B cell (primary cell): ENCODE measurements around the gene RASGRP4. TPM values are rescaled to one million over a fixed set of nuclear protein-coding genes. Genes with fewer than 3 reads are reported as not detected.

Experiments
- ATAC-seq: fragments of 200-7000 bp; cut with Tn5 transposase; one replicate; pipeline ENCODE4 v1.10.0; 2021; ENCODE audit warnings: low read depth, mild to moderate bottlenecking, moderate number of reproducible peaks, moderate library complexity
- CTCF ChIA-PET: fragments of 350-600 bp; sonication (Branson Sonifier 250); formaldehyde crosslinking; loops from one replicate; lab custom pipeline; 2021; ENCODE audit warnings: antibody characterized with exemption, inconsistent platforms; lab: Charles Lee
- POLR2A ChIA-PET: fragments of 350-600 bp; sonication (Branson Sonifier 250); formaldehyde crosslinking; loops from one replicate; lab custom pipeline; 2021; ENCODE audit warnings: antibody characterized with exemption; lab: Charles Lee
- DNase-seq: peaks from one replicate; pipeline ENCODE4 v3.0.0; 2013
- H2AFZ ChIP-seq: 2 replicates; pipeline ENCODE4 v1.6.1; 2012; ENCODE audit warnings: mild to moderate bottlenecking, low read depth, low read length; ENCODE audit not compliant: insufficient read depth, poor library complexity, severe bottlenecking
- H3K27ac ChIP-seq, 2 donors: 1 replicate in 1 of 2; 2 replicates in 1 of 2; pipeline ENCODE4 v1.5.1; 2012 to 2013; ENCODE audit warnings: low read length in 2 of 2, mild to moderate bottlenecking in 2 of 2, moderate library complexity in 1 of 2
- H3K27me3 ChIP-seq, 4 experiments: fragments of 200-600 bp in 1 of 4; sonication (generic) in 1 of 4; replicated peaks in 1 of 4; 1 replicate in 2 of 4; 2 replicates in 2 of 4; pipeline versions ENCODE4 v1.6.1 to v1.7.0; 2013 to 2016; ENCODE audit warnings: low read length in 3 of 4, mild to moderate bottlenecking in 2 of 4, mixed read lengths in 1 of 4, moderate library complexity in 1 of 4; ENCODE audit not compliant: insufficient read depth in 4 of 4, control insufficient read depth in 3 of 4; ENCODE audit errors: control extremely low read depth in 1 of 4
- H3K36me3 ChIP-seq, 2 experiments: replicated peaks in 1 of 2; 1 replicate in 1 of 2; 2 replicates in 1 of 2; pipeline versions ENCODE4 v1.6.1 to v1.7.1; 2013; ENCODE audit warnings: low read length in 1 of 2; ENCODE audit not compliant: insufficient read depth in 2 of 2, control insufficient read depth in 1 of 2; ENCODE audit errors: control extremely low read depth in 1 of 2, extremely low read depth in 1 of 2
- H3K4me1 ChIP-seq, 2 donors: fragments of 200-600 bp in 1 of 2; sonication (generic) in 1 of 2; 1 replicate in 1 of 2; 2 replicates in 1 of 2; pipeline versions ENCODE4 v1.5.1 to v1.6.1; 2013 to 2017; ENCODE audit warnings: low read length in 2 of 2; ENCODE audit not compliant: control insufficient read depth in 2 of 2, insufficient read depth in 2 of 2
- H3K4me2 ChIP-seq: replicated peaks from 2 replicates; pipeline ENCODE3; 2012; ENCODE audit warnings: mild to moderate bottlenecking, low read depth, low read length; ENCODE audit not compliant: poor library complexity, severe bottlenecking
- H3K4me3 ChIP-seq, 5 experiments: fragments of 200-600 bp in 1 of 5; sonication (generic) in 1 of 5; 1 replicate in 3 of 5; 2 replicates in 2 of 5; pipeline versions ENCODE4 v1.5.1 to v1.7.0; 2011 to 2016; ENCODE audit warnings: low read length in 4 of 5, mild to moderate bottlenecking in 4 of 5, low read depth in 2 of 5, control low read depth in 1 of 5, moderate library complexity in 1 of 5; ENCODE audit not compliant: insufficient read depth in 1 of 5; ENCODE audit errors: control extremely low read depth in 1 of 5, extremely low read depth in 1 of 5
- H3K79me2 ChIP-seq: fragments of 200-600 bp; sonication (generic); one replicate; pipeline ENCODE4 v1.6.0; 2016; ENCODE audit warnings: low read length; ENCODE audit not compliant: control insufficient read depth, insufficient read depth
- H3K9ac ChIP-seq: fragments of 200-600 bp; sonication (generic); 2 replicates; pipeline ENCODE4 v1.6.1; 2017; ENCODE audit warnings: mild to moderate bottlenecking, low read length, moderate library complexity
- H3K9me3 ChIP-seq, 3 donors: one replicate each; pipeline versions ENCODE4 v1.6.1 to v1.7.1; 2013; ENCODE audit warnings: low read length in 2 of 3; ENCODE audit not compliant: control insufficient read depth in 2 of 3, insufficient read depth in 1 of 3; ENCODE audit errors: control extremely low read depth in 1 of 3
- H4K20me1 ChIP-seq: 2 replicates; pipeline ENCODE4 v1.6.0; 2012; ENCODE audit warnings: mild to moderate bottlenecking, low read length; ENCODE audit not compliant: insufficient read depth, control insufficient read depth, poor library complexity, severe bottlenecking
- H3K27ac Mint-ChIP-seq: one replicate; pipeline ENCODE4 v1.8.0; 2021; ENCODE audit warnings: mixed read lengths
- H3K27me3 Mint-ChIP-seq: one replicate; pipeline ENCODE4 v1.8.0; 2021; ENCODE audit warnings: mixed read lengths
- H3K4me1 Mint-ChIP-seq: one replicate; pipeline ENCODE4 v1.8.0; 2021; ENCODE audit warnings: mixed read lengths
- H3K4me3 Mint-ChIP-seq: one replicate; pipeline ENCODE4 v1.8.0; 2021; ENCODE audit warnings: mixed read lengths
- H3K9me3 Mint-ChIP-seq: one replicate; pipeline ENCODE4 v1.8.0; 2022; ENCODE audit warnings: mixed read lengths; ENCODE audit not compliant: insufficient read depth
- EZH2 ChIP-seq: IDR thresholded peaks from 2 replicates; pipeline ENCODE4 v1.6.1; 2012; ENCODE audit warnings: borderline replicate concordance, low read depth, mild to moderate bottlenecking, moderate library complexity, low read length; ENCODE audit not compliant: insufficient read depth, poor library complexity, severe bottlenecking
- WGBS: methylation state at CpG from one replicate; pipeline ENCODE4 v1.1.5; 2013; ENCODE audit warnings: missing lambda C conversion rate; ENCODE audit not compliant: insufficient coverage; 5-methylcytosine and 5-hydroxymethylcytosine counted together
- intact Hi-C: fragments of 100-400 bp; cut with micrococcal nuclease; formaldehyde crosslinking; loops from one replicate; pipeline ENCODE4 v1.10.0; 2022
- polyA plus RNA-seq: library from polyadenylated mRNA; depleted of rRNA; stranded (reverse); fragments of >200 nt; gene quantifications from 2 replicates; pipeline ENCODE4 v1.2.3, GENCODE V29; 2012
- total RNA-seq, 2 donors: library from RNA; stranded (reverse); fragments of 120-200 nt in 1 of 2; gene quantifications; 1 replicate in 1 of 2; 2 replicates in 1 of 2; pipeline versions ENCODE4 v1.2.3 to v1.2.4, GENCODE V29; 2013 to 2022
- TF ChIP-seq, protein P1 (sequence below): fragments of 200-600 bp; IDR thresholded peaks from one replicate; pipeline ENCODE4 v1.8.0; 2022; ENCODE audit warnings: antibody characterized with exemption, mild to moderate bottlenecking

Gene RASGRP4
- total and polyA plus RNA-seq, 2 donors (not counting 1 experiment from before 2014, with no cell fraction given), result 0.20 to 0.98 TPM

DNA sequence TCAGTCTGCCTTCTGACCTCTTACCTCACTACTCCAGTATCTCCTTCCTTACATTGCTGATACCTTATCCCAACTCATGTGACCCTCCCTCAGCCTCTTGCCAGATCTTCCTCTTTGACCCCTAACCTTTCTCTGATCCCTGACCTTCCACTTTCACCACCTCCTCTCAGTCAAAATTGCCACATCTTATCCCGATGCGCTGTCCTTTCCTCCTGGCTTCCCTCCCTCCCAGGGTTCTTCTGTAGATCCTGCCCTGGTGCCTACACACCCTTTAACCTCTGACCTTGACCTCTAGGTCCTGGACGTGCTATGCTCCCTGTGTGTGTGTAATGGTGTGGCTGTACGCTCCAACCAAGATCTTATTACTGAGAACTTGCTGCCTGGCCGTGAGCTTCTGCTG, 31.2 kb upstream of the RASGRP4 start:
- POLR2A ChIA-PET, result no interaction called here
- Mint-ChIP-seq H3K27ac (no peak overlapping the region), H3K9me3 (no peaks in the 10 kb centered on the region), H3K27me3 (peaks cover 14% of the 10 kb centered on the region), H3K4me1 (no peaks in the 10 kb centered on the region), H3K4me3 (no peak overlapping the region)
- no peak for ATAC-seq
- TF ChIP-seq EZH2, result no peak
- TF ChIP-seq, protein P1, sequence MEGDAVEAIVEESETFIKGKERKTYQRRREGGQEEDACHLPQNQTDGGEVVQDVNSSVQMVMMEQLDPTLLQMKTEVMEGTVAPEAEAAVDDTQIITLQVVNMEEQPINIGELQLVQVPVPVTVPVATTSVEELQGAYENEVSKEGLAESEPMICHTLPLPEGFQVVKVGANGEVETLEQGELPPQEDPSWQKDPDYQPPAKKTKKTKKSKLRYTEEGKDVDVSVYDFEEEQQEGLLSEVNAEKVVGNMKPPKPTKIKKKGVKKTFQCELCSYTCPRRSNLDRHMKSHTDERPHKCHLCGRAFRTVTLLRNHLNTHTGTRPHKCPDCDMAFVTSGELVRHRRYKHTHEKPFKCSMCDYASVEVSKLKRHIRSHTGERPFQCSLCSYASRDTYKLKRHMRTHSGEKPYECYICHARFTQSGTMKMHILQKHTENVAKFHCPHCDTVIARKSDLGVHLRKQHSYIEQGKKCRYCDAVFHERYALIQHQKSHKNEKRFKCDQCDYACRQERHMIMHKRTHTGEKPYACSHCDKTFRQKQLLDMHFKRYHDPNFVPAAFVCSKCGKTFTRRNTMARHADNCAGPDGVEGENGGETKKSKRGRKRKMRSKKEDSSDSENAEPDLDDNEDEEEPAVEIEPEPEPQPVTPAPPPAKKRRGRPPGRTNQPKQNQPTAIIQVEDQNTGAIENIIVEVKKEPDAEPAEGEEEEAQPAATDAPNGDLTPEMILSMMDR, result no peak
- Histone ChIP-seq H2AFZ (no peak overlapping the region), H4K20me1 (no peaks in the 10 kb centered on the region), H3K4me3 (no peak overlapping the region), H3K9me3 (peaks cover 0 to 12% (median 0%) of the 10 kb centered on the region in 3 donors), H3K4me1 (no peaks in the 10 kb centered on the region), H3K27me3 (peaks cover 0 to 4% (median 0%) of the 10 kb centered on the region in 4 experiments), H3K27ac (no peak overlapping the region), H3K4me2 (no peak overlapping the region), H3K79me2 (no peaks in the 10 kb centered on the region), H3K9ac (no peak overlapping the region), H3K36me3 (no peaks in the 10 kb centered on the region)
- intact Hi-C loops, result no loop called here
- no peak for DNase-seq
- WGBS, result 91% methylated on average over 1 of the region's 5 CpGs
- CTCF ChIA-PET, result no interaction called here

DNA sequence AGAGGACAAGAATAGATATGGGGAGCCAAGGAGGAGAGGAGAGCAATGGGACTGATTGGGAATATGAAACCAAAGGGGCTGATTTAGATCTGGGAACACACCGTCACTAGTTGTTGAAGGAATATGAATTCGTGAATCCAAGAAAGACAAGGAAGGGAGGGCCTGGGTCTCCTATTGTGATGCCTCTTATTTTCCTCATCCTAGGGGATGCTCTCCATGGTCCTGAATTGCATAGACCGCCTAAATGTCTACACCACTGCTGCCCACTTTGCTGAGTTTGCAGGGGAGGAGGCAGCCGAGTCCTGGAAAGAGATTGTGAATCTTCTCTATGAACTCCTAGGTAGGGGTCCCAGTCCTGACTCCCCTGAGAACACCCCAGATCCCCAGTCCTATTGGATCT, 29.0 kb upstream of the RASGRP4 start:
- Mint-ChIP-seq H3K27ac (no peak overlapping the region), H3K4me3 (no peak overlapping the region), H3K9me3 (no peaks in the 10 kb centered on the region), H3K4me1 (no peaks in the 10 kb centered on the region), H3K27me3 (peaks cover 9% of the 10 kb centered on the region)
- Histone ChIP-seq H3K4me2 (no peak overlapping the region), H3K4me1 (no peaks in the 10 kb centered on the region), H4K20me1 (no peaks in the 10 kb centered on the region), H2AFZ (no peak overlapping the region), H3K27ac (no peak overlapping the region), H3K36me3 (no peaks in the 10 kb centered on the region), H3K27me3 (peaks cover 0 to 4% (median 0%) of the 10 kb centered on the region in 4 experiments), H3K9ac (no peak overlapping the region), H3K79me2 (no peaks in the 10 kb centered on the region), H3K9me3 (peaks cover 0 to 12% (median 0%) of the 10 kb centered on the region in 3 donors), H3K4me3 (no peak overlapping the region)
- ATAC-seq, result no peak
- POLR2A ChIA-PET, result no interaction called here
- intact Hi-C loops, result no loop called here
- DNase-seq, result no peak
- WGBS, result 75% methylated on average over 2 of the region's 4 CpGs
- TF ChIP-seq, protein P1, result no peak
- TF ChIP-seq EZH2, result no peak
- CTCF ChIA-PET, result no interaction called here
